Body of pancreas (tissue), 4 donors: ENCODE data around the gene AGXT2.

Experiments
- POLR2A ChIP-seq, 3 donors: fragments of 450-650 bp; IDR thresholded peaks; one replicate each; pipeline ENCODE4 v1.6.1; 2016; ENCODE audit warnings: antibody characterized with exemption in 3 of 3, mild to moderate bottlenecking in 2 of 3
- TF ChIP-seq, protein P1 (sequence below), 7 experiments: fragments of 450-650 bp in 4 of 7; fragments of 200-600 bp in 3 of 7; sonication (generic) in 3 of 7; IDR thresholded peaks; one replicate each; pipeline ENCODE4 v1.5.1; 2016 to 2019; ENCODE audit warnings: antibody characterized with exemption in 7 of 7

DNA sequence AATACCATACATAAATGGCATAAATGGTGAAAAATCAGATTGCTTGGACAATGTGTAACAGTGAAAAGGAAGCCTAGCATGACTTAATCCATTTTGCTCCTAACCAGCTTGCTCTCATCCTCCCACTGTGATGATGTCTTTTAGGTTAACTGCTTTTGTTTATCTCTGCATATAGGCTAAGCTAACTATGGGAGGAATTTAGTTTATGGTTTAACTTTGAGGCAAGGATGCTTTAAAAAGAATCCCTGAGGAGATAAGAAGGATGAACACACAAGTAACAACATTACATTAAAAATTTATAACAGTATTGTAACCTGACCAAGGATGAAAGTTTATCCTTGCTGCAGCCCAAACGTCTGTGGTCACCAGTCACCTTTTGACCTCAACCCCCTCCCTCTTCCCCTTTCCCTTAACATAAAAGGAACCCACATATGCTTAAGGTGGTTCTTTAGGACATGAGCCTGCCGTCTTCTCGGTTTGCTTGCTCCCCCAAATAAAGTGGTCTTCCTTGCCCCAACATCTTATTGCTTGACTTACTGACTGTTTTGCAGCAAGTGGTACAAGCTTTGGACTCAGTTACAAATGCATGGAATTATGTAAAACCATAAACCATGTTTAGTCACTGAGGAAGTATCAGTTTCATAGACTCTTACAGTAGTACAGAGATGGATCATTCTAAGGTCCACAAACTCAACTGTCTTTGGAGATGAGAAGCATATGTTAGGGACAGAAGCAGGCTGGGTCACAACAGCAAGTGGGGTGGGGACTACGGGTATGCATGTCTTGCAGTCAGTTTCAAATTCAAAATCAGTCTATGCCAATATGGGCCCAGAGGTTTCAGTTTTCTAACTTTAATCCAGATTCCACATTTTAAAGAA lies 31.3 kb downstream of the AGXT2 start:
- TF ChIP-seq, protein P1, sequence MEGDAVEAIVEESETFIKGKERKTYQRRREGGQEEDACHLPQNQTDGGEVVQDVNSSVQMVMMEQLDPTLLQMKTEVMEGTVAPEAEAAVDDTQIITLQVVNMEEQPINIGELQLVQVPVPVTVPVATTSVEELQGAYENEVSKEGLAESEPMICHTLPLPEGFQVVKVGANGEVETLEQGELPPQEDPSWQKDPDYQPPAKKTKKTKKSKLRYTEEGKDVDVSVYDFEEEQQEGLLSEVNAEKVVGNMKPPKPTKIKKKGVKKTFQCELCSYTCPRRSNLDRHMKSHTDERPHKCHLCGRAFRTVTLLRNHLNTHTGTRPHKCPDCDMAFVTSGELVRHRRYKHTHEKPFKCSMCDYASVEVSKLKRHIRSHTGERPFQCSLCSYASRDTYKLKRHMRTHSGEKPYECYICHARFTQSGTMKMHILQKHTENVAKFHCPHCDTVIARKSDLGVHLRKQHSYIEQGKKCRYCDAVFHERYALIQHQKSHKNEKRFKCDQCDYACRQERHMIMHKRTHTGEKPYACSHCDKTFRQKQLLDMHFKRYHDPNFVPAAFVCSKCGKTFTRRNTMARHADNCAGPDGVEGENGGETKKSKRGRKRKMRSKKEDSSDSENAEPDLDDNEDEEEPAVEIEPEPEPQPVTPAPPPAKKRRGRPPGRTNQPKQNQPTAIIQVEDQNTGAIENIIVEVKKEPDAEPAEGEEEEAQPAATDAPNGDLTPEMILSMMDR (IDR thresholded peaks at IDR 0.05): no peak
- TF ChIP-seq POLR2A (IDR thresholded peaks at IDR 0.05): no peak
